GM12891 (cell line): ENCODE data around the gene DHCR7.

Experiments
- PAX5 ChIP-seq: IDR thresholded peaks from 2 replicates; pipeline ENCODE4 v1.6.1; 2011; ENCODE audit warnings: low read length, moderate library complexity, mild to moderate bottlenecking; ENCODE audit not compliant: insufficient read depth, severe bottlenecking
- POLR2A ChIP-seq: IDR thresholded peaks from 2 replicates; pipeline ENCODE4 v1.6.1; 2011; ENCODE audit warnings: low read depth, low read length, control low read depth
- POLR2AphosphoS5 ChIP-seq: IDR thresholded peaks from 2 replicates; pipeline ENCODE4 v1.6.1; 2011; ENCODE audit warnings: low read depth, low read length, control low read depth
- POU2F2 ChIP-seq: IDR thresholded peaks from 2 replicates; pipeline ENCODE4 v1.6.1; 2011; ENCODE audit warnings: low read depth, mild to moderate bottlenecking, control low read depth, low read length, moderate library complexity
- SPI1 ChIP-seq: IDR thresholded peaks from 2 replicates; pipeline ENCODE4 v1.6.1; 2011; ENCODE audit warnings: low read depth, low read length, control low read depth
- TAF1 ChIP-seq: IDR thresholded peaks from 2 replicates; pipeline ENCODE4 v1.6.1; 2011; ENCODE audit warnings: low read depth, low read length, control low read depth

- TF ChIP-seq POLR2AphosphoS5 (no peak), POLR2A (no peak), TAF1 (no peak), SPI1 (no peak), POU2F2 (no peak), PAX5 (no peak)
Measured at GRCh38 chr11:71466358-71466757, 18.2 kb upstream of the DHCR7 start.
